ENCODE measurements around the gene ACOT11.
"Not testable (repeated sequence)": the region's sequence is repeated elsewhere in the genome, so short reads cannot be mapped to it uniquely, and the experiment has no call there.

The ACOT11 gene

GRCh38 chr1:54627196-54627595 is 79.2 kb downstream of the ACOT11 start:
- FAIRE-seq: no peak
- no peak for DNase-seq (ENCODE audit: insufficient read length, low spot score)
- no peak for TF ChIP-seq PAX5 (IDR thresholded peaks at IDR 0.05; ENCODE audit: insufficient read depth, low read length, severe bottlenecking)
- no peak for TF ChIP-seq TAF1 (IDR thresholded peaks at IDR 0.05; ENCODE audit: low read depth, low read length)
- TF ChIP-seq SPI1 (IDR thresholded peaks at IDR 0.05; ENCODE audit: low read depth, low read length): no peak
- no peak for TF ChIP-seq POLR2A (IDR thresholded peaks at IDR 0.05; ENCODE audit: low read depth, low read length)
- no peak for TF ChIP-seq POLR2AphosphoS5 (IDR thresholded peaks at IDR 0.05; ENCODE audit: low read depth, low read length)
- no peak for TF ChIP-seq POU2F2 (IDR thresholded peaks at IDR 0.05; ENCODE audit: low read depth, low read length)

DNA sequence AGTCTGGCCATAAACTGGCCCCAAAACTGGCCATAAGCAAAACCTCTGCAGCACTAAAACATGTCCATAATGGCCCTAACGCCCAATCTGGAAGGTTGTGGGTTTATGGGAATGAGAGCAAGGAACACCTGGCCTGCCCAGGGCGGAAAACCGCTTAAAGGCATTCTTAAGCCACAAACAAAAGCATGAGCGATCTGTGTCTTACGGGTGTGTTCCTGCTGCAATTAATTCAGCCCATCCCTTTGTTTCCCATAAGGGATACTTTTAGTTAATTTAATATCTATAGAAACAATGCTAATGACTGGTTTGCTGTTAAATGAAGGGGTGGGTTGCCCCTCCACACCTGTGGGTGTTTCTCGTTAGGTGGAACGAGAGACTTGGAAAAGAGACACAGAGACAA is 87.8 kb downstream of the ACOT11 start:
- FAIRE-seq; DNase-seq (ENCODE audit: insufficient read length, low spot score): not testable (repeated sequence)

DNA sequence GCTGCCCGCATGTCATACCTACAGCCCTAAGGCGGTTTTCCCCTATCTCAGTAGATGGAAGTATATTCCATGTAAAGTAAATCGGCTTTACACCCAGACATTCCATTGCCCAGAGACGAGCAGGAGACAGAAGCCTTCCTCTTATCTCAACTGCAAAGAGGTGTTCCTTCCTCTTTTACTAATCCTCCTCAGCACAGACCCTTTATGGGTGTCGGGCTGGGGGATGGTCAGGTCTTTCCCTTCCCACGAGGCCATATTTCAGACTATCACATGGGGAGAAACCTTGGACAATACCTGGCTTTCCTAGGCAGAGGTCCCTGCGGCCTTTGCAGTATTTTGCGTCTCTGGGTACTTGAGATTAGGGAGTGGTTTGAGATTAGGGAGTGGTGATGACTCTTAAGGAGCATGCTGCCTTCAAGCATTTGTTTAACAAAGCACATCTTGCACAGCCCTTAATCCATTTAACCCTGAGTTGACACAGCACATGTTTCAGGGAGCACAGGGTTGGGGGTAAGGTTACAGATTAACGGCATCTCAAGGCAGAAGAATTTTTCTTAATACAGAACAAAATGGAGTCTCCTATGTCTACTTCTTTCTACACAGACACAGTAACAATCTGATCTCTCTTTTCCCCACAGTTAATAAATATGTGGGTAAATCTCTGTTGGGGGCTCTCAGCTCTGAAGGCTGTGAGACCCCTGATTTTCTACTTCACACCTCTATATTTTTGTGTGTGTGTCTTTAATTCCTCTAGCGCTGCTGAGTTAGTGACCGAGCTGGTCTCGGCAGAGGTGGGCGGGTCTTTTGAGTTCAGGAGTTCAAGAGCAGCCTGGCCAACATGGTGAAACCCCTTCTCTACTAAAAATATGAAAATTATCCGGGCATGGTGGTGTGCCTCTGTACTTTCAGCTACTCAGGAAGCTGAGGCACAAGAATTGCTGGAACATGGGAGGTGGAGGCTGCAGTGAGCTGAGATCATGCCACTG is 88.7 kb downstream of the ACOT11 start:
- DNase-seq (ENCODE audit: insufficient read length, low spot score); FAIRE-seq: not testable (repeated sequence)

- DNase-seq (ENCODE audit: insufficient read length, low spot score) (no peak), FAIRE-seq (no peak)
- TF ChIP-seq POLR2A (IDR thresholded peaks at IDR 0.05; ENCODE audit: low read depth, low read length) (no peak), TAF1 (IDR thresholded peaks at IDR 0.05; ENCODE audit: low read depth, low read length) (no peak), POU2F2 (IDR thresholded peaks at IDR 0.05; ENCODE audit: low read depth, low read length) (no peak), PAX5 (IDR thresholded peaks at IDR 0.05; ENCODE audit: insufficient read depth, low read length, severe bottlenecking) (no peak), SPI1 (IDR thresholded peaks at IDR 0.05; ENCODE audit: low read depth, low read length) (no peak), POLR2AphosphoS5 (IDR thresholded peaks at IDR 0.05; ENCODE audit: low read depth, low read length) (no peak)
Observed at GRCh38 chr1:54640361-54640760, 92.3 kb downstream of the ACOT11 start.

- FAIRE-seq (no peak), DNase-seq (ENCODE audit: insufficient read length, low spot score) (no peak)
- TF ChIP-seq POU2F2 (IDR thresholded peaks at IDR 0.05; ENCODE audit: low read depth, low read length) (no peak), TAF1 (IDR thresholded peaks at IDR 0.05; ENCODE audit: low read depth, low read length) (no peak)
Observed at GRCh38 chr1:54640863-54641836, 93.1 kb downstream of the ACOT11 start, which contains the start of gene MROH7. MROH7 (plus strand) TSS chr1:54641786; CDS start chr1:54652927, 11,141 bp downstream.

DNA sequence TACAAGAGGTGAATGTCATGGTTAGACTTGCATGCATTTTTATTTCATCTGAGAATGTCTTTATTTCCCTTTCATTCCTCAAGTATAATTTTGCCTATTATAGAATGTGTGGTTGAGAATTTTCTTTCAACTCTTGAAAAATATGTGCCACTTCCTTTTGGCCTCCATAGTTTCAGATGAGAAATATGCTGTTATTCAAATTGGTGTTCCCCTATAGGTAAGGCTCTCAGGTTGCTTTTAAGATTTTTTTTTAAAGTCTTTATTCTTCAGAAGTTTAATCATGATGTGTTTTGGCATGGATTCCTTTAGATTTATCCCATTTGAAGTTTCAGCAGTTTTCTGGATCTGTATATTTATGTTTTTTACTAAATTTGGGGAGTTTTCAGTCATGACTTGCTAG is 95.7 kb downstream of the ACOT11 start:
- no peak for DNase-seq (ENCODE audit: insufficient read length, low spot score)
- TF ChIP-seq POLR2AphosphoS5 (IDR thresholded peaks at IDR 0.05; ENCODE audit: low read depth, low read length) (no peak), POLR2A (IDR thresholded peaks at IDR 0.05; ENCODE audit: low read depth, low read length) (no peak), SPI1 (IDR thresholded peaks at IDR 0.05; ENCODE audit: low read depth, low read length) (no peak), PAX5 (IDR thresholded peaks at IDR 0.05; ENCODE audit: insufficient read depth, low read length, severe bottlenecking) (no peak), POU2F2 (IDR thresholded peaks at IDR 0.05; ENCODE audit: low read depth, low read length) (no peak), TAF1 (IDR thresholded peaks at IDR 0.05; ENCODE audit: low read depth, low read length) (no peak)
- FAIRE-seq: no peak

GRCh38 chr1:54645806-54646676 is 98.0 kb downstream of the ACOT11 start:
- no peak for DNase-seq (ENCODE audit: insufficient read length, low spot score)
- TF ChIP-seq PAX5 (IDR thresholded peaks at IDR 0.05; ENCODE audit: insufficient read depth, low read length, severe bottlenecking) (no peak), SPI1 (IDR thresholded peaks at IDR 0.05; ENCODE audit: low read depth, low read length) (no peak), TAF1 (IDR thresholded peaks at IDR 0.05; ENCODE audit: low read depth, low read length) (no peak), POLR2A (IDR thresholded peaks at IDR 0.05; ENCODE audit: low read depth, low read length) (no peak), POLR2AphosphoS5 (IDR thresholded peaks at IDR 0.05; ENCODE audit: low read depth, low read length) (no peak), POU2F2 (IDR thresholded peaks at IDR 0.05; ENCODE audit: low read depth, low read length) (no peak)
- FAIRE-seq: no peak

GRCh38 chr1:54649130-54649898 is 101.3 kb downstream of the ACOT11 start:
- TF ChIP-seq TAF1 (IDR thresholded peaks at IDR 0.05; ENCODE audit: low read depth, low read length): no peak
- no peak for TF ChIP-seq POLR2A (IDR thresholded peaks at IDR 0.05; ENCODE audit: low read depth, low read length)
- TF ChIP-seq SPI1 (IDR thresholded peaks at IDR 0.05; ENCODE audit: low read depth, low read length): no peak
- no peak for TF ChIP-seq POLR2AphosphoS5 (IDR thresholded peaks at IDR 0.05; ENCODE audit: low read depth, low read length)
- no peak for TF ChIP-seq PAX5 (IDR thresholded peaks at IDR 0.05; ENCODE audit: insufficient read depth, low read length, severe bottlenecking)
- TF ChIP-seq POU2F2 (IDR thresholded peaks at IDR 0.05; ENCODE audit: low read depth, low read length): no peak
- FAIRE-seq: no peak
- no peak for DNase-seq (ENCODE audit: insufficient read length, low spot score)
